HFFc6 (cell line): ENCODE results near the gene UBL4A. TPM values are rescaled to one million over a fixed set of nuclear protein-coding genes. Genes with fewer than 3 reads are reported as not detected.

ENCODE experiments used
- DNase-seq: peaks from one replicate; pipeline ENCODE4 v3.0.0-alpha.2; 2018
- H3K27ac Mint-ChIP-seq: 2 replicates; pipeline ENCODE4 v1.8.0; 2020; ENCODE audit warnings: mild to moderate bottlenecking, mixed read lengths
- H3K27me3 Mint-ChIP-seq: 2 replicates; pipeline ENCODE4 v1.8.0; 2021; ENCODE audit warnings: mild to moderate bottlenecking, moderate library complexity, mixed read lengths; ENCODE audit not compliant: insufficient read depth
- H3K36me3 Mint-ChIP-seq: 2 replicates; pipeline ENCODE4 v1.8.0; 2021; ENCODE audit warnings: low read depth, mixed read lengths
- H3K4me1 Mint-ChIP-seq: 2 replicates; pipeline ENCODE4 v1.8.0; 2020; ENCODE audit warnings: low read depth, mixed read lengths
- H3K4me3 Mint-ChIP-seq: 2 replicates; pipeline ENCODE4 v1.8.0; 2020; ENCODE audit warnings: mild to moderate bottlenecking, moderate library complexity, mixed read lengths
- H3K9me3 Mint-ChIP-seq: 2 replicates; pipeline ENCODE4 v1.8.0; 2020; ENCODE audit warnings: mild to moderate bottlenecking, mixed read lengths
- CTCF ChIP-seq: fragments of 200-600 bp; sonication (generic); IDR thresholded peaks from 2 replicates; pipeline ENCODE4 v1.5.0; 2021; ENCODE audit warnings: antibody characterized with exemption, mild to moderate bottlenecking
- total RNA-seq, 6 experiments: library from RNA; stranded (reverse); fragmentation: NEBNext Ultra II Directional; extraction: Animal tissue kit (Norgen Biotek cat#: 25700); gene quantifications; 2 replicates in 1 of 6; 3 replicates in 5 of 6; pipeline ENCODE4 v1.2.3, GENCODE V29; 2021

UBL4A gene
- total RNA-seq, 6 experiments from 2014 or later: 26.7 to 31.6 (median 29.7) TPM

- DNase-seq: no peak
- Mint-ChIP-seq H3K4me3 (no peak overlapping the region), H3K36me3 (no peaks in the 10 kb centered on the region), H3K27ac (no peak overlapping the region; the same call in 1 of the 2 replicates), H3K9me3 (no peaks in the 10 kb centered on the region), H3K4me1 (peaks cover 17% of the 10 kb centered on the region), H3K27me3 (peaks cover 3% of the 10 kb centered on the region; the same call in 1 of the 2 replicates)
- no peak for TF ChIP-seq CTCF
Observed at GRCh38 chrX:154530286-154530685, 43.9 kb upstream of the UBL4A start.

GRCh38 chrX:154529206-154529612 lies 42.8 kb upstream of the UBL4A start:
- TF ChIP-seq CTCF: no peak
- no peak overlapping the region for H3K27ac Mint-ChIP-seq
- no peaks in the 10 kb centered on the region for H3K36me3 Mint-ChIP-seq
- peak; percentile 21 for DNase-seq
- H3K27me3 Mint-ChIP-seq: peaks cover 3% of the 10 kb centered on the region; the same call in 1 of the 2 replicates
- H3K9me3 Mint-ChIP-seq: no peaks in the 10 kb centered on the region
- peaks cover 17% of the 10 kb centered on the region for H3K4me1 Mint-ChIP-seq
- H3K4me3 Mint-ChIP-seq: no peak overlapping the region

GRCh38 chrX:154526901-154527675 lies 40.7 kb upstream of the UBL4A start:
- Mint-ChIP-seq H3K4me3 (peak overlapping the region; percentile 37; the same call in 1 of the 2 replicates), H3K27ac (peak overlapping the region; percentile 81), H3K9me3 (no peaks in the 10 kb centered on the region)

GRCh38 chrX:154525606-154526490 lies 39.4 kb upstream of the UBL4A start:
- H3K27me3 Mint-ChIP-seq: peaks cover 3% of the 10 kb centered on the region; the same call in 1 of the 2 replicates
- H3K27ac Mint-ChIP-seq: no peak overlapping the region
- DNase-seq: no peak
- H3K9me3 Mint-ChIP-seq: no peaks in the 10 kb centered on the region
- peaks cover 17% of the 10 kb centered on the region for H3K4me1 Mint-ChIP-seq
- no peaks in the 10 kb centered on the region for H3K36me3 Mint-ChIP-seq
- no peak for TF ChIP-seq CTCF
- H3K4me3 Mint-ChIP-seq: no peak overlapping the region

More at GRCh38 chrX:154526901-154527675, 40.7 kb upstream of the UBL4A start:
- peak; percentile 56 for DNase-seq
- Mint-ChIP-seq H3K4me1 (peaks cover 17% of the 10 kb centered on the region), H3K36me3 (no peaks in the 10 kb centered on the region), H3K27me3 (peaks cover 3% of the 10 kb centered on the region; the same call in 1 of the 2 replicates)
- peak; percentile 63 for TF ChIP-seq CTCF

- H3K27ac Mint-ChIP-seq: no peak overlapping the region
- DNase-seq: no peak
- no peaks in the 10 kb centered on the region; the same call in 1 of the 2 replicates for H3K27me3 Mint-ChIP-seq
- no peaks in the 10 kb centered on the region for H3K9me3 Mint-ChIP-seq
- TF ChIP-seq CTCF: no peak
- H3K4me3 Mint-ChIP-seq: no peak overlapping the region
- H3K4me1 Mint-ChIP-seq: peaks cover 11% of the 10 kb centered on the region
- peaks cover 5% of the 10 kb centered on the region for H3K36me3 Mint-ChIP-seq
Observed at GRCh38 chrX:154519389-154519788, 33.0 kb upstream of the UBL4A start.
